UCSD-AML1 (cell line): Measurements from ENCODE around the gene ARHGAP24.
"Not testable (repeated sequence)": the region's sequence is repeated elsewhere in the genome, so short reads cannot be mapped to it uniquely, and the experiment has no call there.

ENCODE experiments used
- DNase-seq: peaks from one replicate; lab custom pipeline; 2025; ENCODE audit not compliant: unreplicated experiment; lab: John Stamatoyannopoulos, UW

The ARHGAP24 gene

DNA sequence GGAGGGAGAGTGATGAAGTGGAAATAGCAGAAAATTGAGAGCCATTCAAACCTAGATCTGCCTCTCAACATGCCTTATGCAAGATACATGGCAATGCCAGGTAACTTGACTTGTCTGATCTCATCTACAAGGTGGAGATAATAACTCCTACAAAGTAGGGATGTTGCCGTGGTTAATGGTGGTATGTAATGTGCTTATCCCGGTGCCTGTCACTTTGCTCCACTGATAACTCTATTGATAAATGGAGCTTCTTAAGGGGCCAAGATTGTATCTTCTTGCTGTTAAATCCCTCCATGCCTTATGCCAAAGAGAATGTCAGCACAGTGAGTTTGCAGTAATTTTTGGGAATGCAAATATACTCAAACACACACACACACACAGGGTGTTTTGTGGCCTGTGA, 529.1 kb downstream of the ARHGAP24 start:
- DNase-seq = no peak

DNA sequence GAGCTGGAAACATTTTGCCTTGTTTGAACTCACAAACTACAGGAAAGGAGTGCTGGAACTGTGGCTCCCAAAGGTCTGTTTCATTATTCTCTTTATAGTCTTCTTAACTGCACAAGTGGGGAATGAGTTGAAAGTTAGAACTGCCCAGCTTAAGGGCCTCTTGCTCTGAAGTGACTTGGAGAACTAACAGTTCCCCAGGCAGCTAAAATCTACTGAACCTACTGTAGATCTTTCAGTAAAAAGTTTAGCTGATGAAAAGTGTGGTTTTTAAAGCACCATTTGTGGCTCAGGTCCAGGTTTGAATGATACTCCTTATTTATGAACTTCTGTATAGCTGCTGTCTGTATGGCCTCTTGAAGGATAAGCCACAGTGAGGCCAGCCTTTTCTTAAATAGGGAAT, 531.1 kb downstream of the ARHGAP24 start:
- DNase-seq = no peak

DNA sequence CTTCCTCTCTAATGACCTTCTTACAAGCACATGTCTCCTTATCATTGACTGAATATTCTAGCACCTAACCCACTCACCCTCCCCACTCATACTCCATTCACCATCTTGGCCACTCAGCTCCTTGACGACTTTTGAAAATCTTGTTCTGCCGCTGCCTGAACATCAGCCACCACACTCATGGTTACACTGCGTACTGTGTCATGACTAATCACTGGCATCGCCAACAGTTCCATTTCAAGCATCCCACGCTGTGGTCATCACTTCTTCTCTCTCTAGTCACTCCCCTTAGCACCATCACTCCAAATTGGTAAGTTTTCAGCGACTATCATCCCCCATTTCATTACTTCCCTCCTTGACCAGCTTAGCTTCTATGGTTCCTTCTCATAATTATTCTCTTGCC, 532.1 kb downstream of the ARHGAP24 start:
- DNase-seq = no peak

DNA sequence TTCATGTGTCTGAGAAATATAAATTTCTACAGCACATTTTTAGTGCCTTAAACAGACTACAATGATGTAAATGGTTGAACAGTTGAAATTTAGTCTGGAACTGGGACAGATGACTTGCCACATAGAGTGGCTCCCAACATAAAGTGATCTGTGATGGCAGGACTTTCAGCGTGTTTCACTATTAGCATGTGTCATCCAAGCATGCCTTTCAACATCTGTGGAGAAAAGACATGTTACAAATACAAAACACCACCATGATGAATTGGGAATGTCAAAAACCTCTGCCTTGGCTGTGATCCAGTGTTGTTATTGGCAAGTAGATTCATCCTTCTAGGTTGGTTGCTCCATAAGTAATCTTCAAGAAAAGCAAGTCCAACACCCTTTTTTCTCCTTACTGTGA, 536.2 kb downstream of the ARHGAP24 start:
- no peak for DNase-seq

DNA sequence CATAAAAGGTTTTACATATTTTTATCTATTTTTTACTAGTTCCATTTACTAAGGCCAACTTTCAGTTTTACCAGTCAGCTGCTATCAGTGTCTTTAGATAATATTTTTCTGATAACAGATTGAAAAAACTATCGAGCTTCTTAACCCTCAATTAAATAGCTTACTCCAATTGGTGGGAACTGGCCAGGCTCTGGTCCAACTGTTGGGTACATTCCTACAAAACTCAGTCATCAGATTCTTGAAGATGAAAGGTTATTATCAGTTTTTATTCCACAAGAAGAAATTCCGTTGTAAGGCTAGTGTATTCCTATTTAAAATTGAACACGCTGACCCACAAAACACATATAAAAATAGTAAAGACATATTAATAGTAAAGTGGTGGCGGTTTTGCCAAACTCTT, 538.7 kb downstream of the ARHGAP24 start:
- DNase-seq = no peak

DNA sequence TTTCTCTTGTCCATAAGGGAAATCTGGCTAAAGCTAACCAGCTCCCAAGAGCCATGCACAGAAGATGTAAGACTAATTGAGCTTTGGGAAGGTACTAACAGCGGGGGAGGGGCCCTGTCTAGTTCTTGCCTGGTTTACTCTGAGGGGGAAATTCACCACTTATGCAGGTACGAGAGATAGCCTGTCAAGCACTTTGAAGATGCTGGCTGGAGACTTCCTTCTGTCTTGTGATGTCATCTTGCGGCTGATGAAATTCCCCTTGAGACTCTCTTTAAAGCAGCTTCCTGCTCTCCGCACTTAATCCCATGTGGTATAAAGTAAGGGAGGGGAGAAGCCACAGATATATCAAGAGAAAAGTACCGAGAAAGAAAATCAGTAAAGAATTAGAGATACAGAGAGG, 539.6 kb downstream of the ARHGAP24 start:
- no peak for DNase-seq

DNA sequence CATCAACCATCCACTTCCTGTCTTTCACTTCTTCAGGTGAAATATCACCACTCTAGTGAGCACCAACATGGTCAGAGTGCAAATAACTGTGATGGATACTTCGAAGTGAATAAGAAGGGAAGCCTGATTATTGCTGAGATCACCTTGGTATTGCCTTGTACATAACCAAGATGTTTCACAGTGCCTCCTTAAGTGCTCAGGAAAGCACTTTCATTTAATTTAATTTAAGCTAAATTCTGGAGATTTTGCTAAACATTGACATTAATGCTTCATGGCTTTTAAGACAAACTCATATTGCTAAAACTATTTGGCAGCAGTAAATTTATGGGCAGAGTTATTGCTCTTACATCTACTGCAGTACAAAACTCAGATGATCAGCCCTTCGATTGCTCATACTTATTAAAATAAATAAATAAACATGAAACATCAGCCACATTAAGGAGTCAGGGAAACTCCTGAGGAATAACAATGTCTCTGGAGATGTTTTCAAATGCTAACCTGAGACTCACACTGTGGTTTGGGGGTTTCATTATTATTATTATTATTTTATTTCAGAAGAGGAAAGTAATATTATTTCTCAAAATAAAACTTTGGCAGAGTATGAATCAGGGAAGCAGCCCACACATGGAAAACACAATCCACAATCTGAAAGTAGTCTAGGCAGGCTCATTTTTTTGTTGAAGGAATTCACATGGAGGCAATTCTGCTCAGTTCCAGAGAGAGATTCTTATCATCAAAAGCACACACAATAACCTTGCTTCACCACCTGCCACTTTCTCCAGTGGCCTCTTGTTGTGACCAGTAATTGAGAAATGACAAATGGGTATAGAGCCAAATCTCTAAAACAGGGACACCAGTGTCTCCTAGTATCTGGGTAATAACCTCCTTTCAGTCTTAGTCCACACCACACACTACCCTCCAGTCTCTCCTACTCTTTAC, 540.7 kb downstream of the ARHGAP24 start:
- DNase-seq = no peak

DNA sequence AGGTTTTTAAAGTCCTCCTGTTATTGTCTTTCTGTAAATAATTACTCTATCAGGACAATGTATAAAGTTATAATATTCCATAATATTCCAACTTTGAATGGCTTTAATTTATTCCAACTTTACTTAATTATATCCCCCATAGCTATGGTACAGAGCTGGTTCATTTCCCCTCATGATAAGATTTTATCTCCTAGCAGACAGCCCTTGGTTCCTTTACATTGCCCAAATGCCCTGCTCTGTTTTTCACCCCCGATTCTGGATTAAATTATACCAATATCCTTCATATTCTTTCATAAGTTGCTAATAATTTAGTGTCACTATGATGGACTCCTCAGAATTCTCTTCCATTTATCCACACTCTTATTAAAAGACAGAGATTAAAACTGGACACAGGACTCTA, 544.4 kb downstream of the ARHGAP24 start:
- no peak for DNase-seq

DNA sequence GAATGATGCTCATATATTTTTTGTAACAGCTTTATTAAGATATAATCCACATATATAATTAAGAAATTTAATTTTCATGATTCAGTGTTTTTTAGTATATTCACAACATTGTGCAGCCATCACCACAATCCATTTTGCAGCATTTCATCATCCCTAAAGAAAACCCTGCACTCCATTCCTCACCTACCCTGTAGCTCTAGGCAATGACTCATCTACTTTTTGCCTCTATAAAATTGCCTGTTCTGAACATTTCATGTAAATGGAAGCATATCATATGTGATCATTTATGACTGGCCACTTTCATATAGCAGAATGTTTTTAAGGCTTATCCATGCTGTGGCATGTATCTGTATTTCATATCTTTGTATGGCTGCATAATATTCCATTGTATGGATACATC, 545.0 kb downstream of the ARHGAP24 start:
- DNase-seq = no peak

DNA sequence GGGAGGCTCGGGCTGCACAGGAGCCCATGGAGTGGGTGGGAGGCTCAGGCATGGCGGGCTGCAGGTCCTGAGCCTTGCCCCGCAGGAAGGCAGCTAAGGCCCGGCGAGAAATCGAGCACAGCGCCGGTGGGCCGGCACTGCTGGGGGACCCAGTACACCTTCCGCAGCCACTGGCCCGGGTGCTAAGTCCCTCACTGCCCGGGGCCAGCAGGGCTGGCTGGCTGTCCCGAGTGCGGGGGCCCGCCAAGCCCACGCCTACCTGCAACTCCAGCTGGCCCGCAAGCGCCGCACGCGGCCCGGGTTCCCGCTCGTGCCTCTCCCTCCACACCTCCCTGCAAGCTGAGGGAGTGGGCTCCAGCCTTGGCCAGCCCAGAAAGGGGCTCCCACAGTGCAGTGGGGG, 546.7 kb downstream of the ARHGAP24 start:
- DNase-seq = not testable (repeated sequence)

DNA sequence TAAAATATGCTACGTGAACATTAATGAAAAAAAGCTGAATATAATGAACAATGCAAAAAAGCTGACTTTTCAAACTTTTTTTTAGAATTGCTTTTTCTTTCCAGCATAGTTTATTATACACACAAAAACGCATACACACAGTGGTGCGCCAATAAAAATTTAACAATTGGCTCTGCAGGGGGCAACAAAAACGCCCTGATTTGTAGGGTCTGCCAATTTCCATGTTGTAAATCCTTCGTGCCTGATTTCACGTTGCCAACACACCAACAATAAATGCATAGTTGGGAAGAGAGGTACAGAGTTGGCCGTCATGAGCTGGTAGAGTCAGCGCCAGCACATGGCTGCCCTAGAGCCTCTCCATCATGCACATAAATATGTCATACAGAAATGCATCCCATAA, 551.8 kb downstream of the ARHGAP24 start:
- no peak for DNase-seq

DNA sequence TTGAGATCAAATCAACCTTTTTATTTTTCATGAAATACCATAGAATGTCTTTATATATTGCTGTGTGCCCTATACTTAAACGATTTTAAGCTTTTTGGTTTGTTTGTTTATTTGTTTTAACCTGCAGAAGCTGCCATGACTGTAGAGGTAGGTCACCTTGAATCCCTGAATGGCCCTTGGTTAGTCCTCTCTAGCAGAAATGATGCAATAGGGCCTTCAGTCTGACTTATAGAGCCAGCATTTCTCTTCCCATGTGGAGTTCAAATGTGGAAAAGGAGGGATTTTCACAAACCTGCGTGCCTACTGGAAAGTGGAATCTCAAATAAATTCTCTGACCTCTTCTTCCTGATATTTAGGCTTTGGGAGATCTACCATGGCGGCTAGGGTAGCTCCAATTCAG, 557.0 kb downstream of the ARHGAP24 start:
- no peak for DNase-seq

DNA sequence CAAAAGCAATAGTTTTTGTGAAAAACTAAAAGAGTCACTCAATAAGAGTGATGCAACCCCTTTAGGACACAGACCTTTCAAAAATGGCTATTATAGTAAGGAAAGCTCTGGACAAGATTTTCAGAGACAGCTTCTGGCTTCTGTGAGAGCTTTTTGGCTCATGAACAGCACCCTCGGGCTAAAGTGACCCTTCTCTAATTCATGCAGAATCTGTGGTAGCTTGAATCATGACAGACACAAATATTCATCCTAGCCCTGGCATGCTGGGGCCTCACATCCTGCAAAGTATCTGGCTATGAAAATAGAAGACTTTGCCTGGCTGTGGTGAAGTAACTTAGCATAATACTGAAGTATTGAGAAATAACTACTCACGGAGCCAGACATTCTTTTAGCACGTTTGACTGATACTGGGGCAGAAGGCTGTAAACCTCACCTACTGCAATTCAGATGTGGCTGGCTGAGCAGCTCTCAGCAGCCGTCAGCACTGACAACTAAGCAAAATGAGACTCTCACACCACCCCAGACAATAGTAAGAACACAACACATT, 557.6 kb downstream of the ARHGAP24 start:
- DNase-seq = peak; percentile 18

DNA sequence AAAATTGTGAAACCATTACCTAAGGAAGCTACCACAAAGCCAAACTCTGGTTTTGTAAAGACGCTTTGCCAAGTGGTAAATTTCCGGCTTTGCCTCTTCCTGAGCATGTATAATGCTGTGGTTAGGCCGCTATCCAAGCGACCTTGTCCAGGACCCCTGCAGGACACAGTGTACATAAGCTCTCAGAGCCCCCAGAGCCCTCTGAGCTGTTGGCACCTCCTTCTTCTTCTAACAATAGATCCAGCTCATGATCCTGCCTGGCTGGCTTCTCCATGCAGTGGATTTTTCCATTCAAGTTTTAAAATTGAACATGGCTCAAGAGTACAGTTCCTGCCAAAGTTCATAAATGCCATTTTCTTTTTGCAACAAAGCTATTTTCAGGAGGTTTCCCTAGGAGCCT, 558.2 kb downstream of the ARHGAP24 start:
- DNase-seq = peak; percentile 27

DNA sequence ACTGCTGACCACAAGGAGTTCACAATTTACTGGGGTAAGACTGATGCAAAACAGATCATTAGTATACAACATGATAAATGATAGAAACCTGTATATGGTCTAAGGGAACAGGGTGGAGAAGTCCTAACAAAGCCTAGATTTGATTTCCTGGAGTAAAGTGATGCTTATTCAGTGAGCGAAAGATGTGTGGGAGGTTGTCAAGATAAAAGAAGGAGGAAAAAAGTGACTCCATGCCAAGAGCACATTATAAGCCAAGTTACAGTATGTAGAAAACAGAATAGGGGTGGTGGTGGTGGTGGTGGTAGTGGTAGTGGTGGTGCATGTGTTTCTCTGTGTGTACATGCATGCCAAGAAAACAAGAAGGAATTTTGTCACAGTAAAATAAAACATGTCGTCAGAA, 559.7 kb downstream of the ARHGAP24 start:
- no peak for DNase-seq

DNA sequence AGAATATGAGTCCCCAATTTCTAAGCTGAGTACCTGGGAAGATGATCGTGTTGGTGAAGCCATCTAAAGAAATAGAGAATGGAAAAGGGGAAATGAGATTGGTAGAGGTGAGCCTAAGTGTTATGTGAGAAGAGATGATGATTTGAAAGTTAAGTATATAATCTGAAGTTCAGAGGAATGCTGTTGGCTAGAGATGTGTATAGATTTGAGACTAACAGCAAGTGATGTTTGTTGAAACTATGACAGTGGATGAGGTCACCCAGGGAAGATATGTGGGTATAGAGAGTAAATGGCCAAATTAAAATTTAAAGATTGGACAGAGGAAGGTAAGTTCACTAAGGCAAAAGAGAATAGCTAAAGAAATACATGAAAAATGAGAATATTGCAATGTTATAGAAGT, 560.7 kb downstream of the ARHGAP24 start:
- no peak for DNase-seq

DNA sequence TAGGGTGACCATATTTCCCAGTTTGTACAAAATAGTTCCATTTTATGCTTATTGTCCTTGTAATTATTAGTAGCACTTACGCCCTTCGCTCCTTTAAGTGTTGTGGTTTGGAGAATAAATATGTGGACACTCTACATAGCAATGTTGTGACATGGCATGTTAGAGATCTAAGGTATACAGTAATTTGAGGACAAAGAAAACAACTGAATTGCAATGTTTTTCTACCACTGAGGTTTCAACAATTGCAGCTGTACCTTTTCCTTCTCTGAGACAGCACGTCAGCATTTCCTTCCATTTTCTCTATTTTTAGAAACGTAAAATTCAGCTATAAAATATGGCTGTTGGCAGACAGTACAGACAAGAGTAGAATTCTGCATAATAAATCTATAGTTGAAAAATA, 561.8 kb downstream of the ARHGAP24 start:
- no peak for DNase-seq

DNA sequence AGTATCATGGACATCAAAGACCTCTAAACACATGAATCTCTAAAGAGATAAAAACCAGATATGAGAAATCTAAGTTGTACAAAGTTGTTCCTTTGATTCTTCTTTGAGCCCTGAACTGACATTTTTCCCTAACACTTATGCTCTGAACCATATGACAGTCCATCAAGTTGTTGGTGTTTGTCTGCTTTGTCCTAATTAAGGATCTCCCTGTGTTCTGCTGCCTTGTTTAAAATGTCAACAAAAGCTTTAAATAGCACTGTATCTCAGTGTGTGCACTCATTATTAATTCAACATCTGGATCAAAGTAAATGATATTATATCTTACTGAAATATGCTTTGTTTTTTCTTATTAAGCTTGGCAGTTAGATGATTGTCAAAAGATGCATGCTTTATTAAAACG, 563.1 kb downstream of the ARHGAP24 start:
- DNase-seq = no peak

DNA sequence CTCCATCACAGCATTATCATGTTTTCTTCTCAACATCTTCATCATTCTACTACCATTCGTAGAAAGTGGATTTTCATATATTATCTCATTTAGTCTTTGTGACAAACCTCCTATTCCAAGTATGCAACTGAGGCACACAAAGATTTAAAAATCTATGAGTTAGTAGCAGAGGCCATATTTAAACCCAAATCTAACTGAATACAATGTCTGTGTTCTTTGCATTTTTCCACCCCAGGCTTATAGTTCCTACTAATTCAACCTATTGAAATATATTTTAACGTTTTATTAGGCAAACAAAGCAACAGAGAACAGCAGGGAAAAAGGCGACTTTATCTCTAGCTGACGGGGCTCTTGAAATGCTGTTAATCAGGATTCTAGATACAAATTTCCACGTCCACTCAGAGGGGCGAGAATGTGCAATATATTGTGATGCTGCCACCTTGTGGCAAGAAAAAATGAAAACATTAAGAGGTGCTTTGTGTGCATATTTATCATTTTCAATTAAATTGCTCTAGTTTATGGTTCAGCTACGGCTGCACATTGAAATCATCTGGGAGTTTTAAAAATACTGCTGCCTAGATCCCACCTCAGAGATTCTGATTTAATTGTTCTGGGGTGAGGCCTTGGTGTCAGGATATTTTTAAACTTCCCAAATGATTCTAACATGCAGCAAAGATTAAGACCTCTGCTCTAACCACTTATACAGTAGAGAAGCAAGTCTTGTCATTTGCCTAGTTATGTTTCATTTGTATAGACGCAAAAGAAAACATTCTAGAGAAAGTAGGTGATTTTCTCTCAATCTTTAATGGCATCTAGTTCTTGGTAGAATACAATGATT, 569.0 kb downstream of the ARHGAP24 start:
- no peak for DNase-seq

DNA sequence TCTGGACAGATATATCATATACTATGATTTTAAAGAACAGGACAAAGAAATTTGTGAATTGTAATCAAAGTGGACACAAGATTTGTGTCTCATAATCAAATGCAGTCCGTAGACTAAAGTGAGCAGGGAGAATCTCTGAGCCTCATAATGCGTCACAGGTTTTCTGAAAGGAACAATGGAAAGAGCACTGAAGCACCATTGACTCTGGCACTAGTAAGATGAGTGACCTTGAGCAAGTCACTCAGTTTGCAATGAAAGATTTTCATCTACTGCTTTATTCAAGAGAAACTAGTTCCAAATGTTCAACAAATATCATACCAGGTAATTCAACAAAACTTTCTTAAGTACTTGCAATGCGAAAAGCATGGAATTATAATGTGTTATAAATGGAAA, 569.6 kb downstream of the ARHGAP24 start:
- no peak for DNase-seq

DNA sequence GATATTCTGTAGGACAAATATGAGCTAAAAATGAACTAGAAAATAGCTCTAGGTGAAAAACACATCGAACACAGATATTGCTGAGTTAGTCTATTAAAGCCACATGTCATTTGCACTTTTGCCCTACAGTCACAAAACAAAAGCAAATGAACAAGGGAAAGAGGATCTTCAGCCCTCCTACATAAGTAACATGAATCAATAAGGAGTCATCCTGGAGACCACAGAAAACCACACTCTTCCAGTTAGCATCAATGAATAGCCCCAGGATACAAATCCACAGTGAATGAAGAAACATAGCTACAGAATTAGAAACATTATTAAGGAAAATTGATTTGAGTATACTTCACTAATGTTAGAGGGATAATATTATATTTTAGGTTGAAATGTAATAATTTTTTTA, 573.5 kb downstream of the ARHGAP24 start:
- no peak for DNase-seq

DNA sequence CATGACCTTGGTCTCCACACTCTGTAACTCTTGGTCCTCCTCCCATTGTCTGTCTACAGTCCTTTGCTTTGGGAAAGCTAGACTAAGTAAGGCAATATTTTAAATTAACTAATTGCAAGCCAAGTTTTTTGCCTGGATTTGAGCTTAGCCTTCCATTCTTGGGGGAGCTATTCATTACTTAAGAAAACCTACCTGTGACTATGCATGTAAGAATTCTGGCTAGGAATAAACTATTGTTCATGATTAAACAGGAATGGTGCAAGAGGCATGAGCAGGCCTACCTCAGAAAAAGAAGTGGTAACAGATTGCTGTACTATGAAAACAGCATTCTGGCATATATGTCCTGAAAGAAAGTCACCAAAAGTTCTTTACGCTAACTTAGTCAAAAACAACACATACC, 575.5 kb downstream of the ARHGAP24 start:
- no peak for DNase-seq
